ENCODE data around the gene RUNX3. TPM values are rescaled to one million over a fixed set of nuclear protein-coding genes. Genes with fewer than 3 reads are reported as not detected.

RUNX3 gene
- total RNA-seq, 1 donor from 2014 or later = not detected

- no peak for TF ChIP-seq CTCF (conservative IDR thresholded peaks at IDR 0.05; ENCODE audit: low read depth, low read length)
- no peak for DNase-seq (ENCODE audit: low read depth)
- H3K4me3 ChIP-seq (ENCODE audit: low read depth, low read length) = no peak overlapping the region
These were observed 6.6 kb upstream of the RUNX3 start for GRCh38 chr1:24936684-24937083.

DNA sequence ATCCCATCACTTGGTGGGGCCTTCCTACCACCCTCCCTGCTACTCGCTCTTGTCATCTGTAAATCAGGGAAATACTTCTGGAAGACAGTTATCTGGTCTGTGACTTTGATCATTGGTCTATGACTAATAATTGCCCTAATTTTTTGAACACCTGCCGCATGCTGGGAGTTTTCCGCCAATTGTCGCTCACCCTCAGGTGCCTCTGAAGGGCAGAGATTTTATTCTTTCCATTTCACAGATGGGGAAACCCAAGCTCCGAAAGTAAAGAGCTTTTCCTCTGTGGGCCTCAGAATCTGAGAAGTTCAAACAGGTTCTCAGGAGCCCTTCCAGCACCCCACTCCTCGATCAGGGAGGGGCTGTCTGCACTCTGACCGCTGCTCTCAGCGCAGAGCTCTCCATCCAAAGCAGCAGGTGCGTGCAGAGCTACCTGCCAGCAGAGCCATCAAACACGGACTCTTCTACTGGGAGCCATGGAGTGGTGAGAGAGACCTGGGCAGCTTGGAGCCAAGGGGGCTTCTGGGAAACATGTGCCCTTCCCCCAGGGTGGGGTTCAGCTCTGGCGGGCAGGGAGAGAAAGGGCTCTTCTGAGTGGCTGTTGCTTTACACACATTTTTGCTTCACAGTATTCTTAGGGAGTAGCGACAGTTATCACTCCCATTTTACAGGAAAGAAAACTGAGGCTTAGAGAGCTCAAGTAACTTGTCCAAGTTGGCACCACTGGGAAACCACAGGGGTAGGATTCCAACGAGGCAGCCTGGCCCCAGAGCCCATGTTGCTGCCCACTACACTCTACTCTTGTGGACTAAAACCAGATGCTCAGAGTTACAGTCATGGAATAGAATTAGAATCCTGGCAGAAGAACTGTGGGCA, 5.8 kb upstream of the RUNX3 start:
- TF ChIP-seq CTCF (conservative IDR thresholded peaks at IDR 0.05; ENCODE audit: low read depth, low read length) = no peak
- H3K4me3 ChIP-seq (ENCODE audit: low read depth, low read length) = no peak overlapping the region
- no peak for DNase-seq (ENCODE audit: low read depth)

DNA sequence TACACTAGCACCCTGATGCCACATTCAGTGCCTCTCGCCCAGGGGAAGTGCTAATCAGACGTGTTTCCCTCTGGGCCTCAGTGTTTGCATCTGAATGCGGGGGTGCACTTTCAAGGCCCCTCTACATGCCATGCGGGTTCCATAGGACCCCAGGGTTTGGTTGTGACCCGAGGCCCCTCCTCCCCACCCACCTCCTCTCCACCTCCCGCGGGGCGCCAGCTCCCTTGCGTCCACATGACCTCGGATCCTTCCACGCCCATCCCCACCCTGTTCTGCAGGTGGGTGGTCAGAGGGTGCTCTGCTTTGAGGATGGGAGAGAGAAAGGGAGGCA, 5.1 kb upstream of the RUNX3 start:
- no peak for TF ChIP-seq CTCF (conservative IDR thresholded peaks at IDR 0.05; ENCODE audit: low read depth, low read length)
- H3K4me3 ChIP-seq (ENCODE audit: low read depth, low read length) = no peak overlapping the region
- DNase-seq (ENCODE audit: low read depth) = no peak

GRCh38 chr1:24934310-24935195, 4.5 kb upstream of the RUNX3 start:
- DNase-seq (ENCODE audit: low read depth) = no peak
- TF ChIP-seq CTCF (conservative IDR thresholded peaks at IDR 0.05; ENCODE audit: low read depth, low read length) = no peak
- no peak overlapping the region for H3K4me3 ChIP-seq (ENCODE audit: low read depth, low read length)

- H3K4me3 ChIP-seq (ENCODE audit: low read depth, low read length) = no peak overlapping the region
- TF ChIP-seq CTCF (conservative IDR thresholded peaks at IDR 0.05; ENCODE audit: low read depth, low read length) = no peak
- no peak for DNase-seq (ENCODE audit: low read depth)
These were observed 3.4 kb upstream of the RUNX3 start for GRCh38 chr1:24933468-24933867.

DNA sequence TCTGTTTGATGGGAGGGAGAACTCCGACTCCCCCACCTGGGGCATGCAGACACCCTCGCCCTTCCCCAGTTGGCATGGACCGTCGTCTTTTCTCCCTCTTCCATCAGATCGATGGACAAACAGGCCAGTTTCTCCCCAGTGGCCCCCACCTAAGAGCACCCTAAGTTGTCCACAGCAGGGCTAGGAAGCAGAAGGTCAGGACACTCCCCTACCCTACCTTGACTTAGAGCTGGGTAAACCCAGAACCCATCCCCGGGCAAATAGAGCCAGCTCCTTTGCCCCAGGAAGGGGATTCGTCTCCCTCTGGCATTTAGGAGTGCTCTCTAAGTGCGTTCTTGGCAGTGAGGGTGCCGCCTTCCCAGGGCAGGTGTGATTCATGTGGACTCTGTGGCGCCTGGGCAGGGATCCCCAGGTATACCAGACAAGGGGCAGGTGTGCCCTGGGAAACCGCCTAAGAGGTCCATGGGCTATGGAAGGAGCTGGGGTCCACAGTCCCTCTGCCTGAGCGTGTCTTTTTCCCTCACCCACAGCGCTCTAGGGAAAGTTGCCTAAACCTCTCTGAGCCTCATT, 2.7 kb upstream of the RUNX3 start:
- no peak for DNase-seq (ENCODE audit: low read depth)
- no peak overlapping the region for H3K4me3 ChIP-seq (ENCODE audit: low read depth, low read length)
- no peak for TF ChIP-seq CTCF (conservative IDR thresholded peaks at IDR 0.05; ENCODE audit: low read depth, low read length)

Measured in epithelial cell of proximal tubule (primary cell).